NCI-H446 treated with DMSO at 0.1 percent for 48 hours (cell line): Measurements from ENCODE around the gene EOLA1.
"Not testable (repeated sequence)": the region's sequence is repeated elsewhere in the genome, so short reads cannot be mapped to it uniquely, and the experiment has no call there.

ENCODE experiments used
- DNase-seq: peaks from one replicate; lab custom pipeline; 2025; lab: John Stamatoyannopoulos, UW

The EOLA1 gene

DNA sequence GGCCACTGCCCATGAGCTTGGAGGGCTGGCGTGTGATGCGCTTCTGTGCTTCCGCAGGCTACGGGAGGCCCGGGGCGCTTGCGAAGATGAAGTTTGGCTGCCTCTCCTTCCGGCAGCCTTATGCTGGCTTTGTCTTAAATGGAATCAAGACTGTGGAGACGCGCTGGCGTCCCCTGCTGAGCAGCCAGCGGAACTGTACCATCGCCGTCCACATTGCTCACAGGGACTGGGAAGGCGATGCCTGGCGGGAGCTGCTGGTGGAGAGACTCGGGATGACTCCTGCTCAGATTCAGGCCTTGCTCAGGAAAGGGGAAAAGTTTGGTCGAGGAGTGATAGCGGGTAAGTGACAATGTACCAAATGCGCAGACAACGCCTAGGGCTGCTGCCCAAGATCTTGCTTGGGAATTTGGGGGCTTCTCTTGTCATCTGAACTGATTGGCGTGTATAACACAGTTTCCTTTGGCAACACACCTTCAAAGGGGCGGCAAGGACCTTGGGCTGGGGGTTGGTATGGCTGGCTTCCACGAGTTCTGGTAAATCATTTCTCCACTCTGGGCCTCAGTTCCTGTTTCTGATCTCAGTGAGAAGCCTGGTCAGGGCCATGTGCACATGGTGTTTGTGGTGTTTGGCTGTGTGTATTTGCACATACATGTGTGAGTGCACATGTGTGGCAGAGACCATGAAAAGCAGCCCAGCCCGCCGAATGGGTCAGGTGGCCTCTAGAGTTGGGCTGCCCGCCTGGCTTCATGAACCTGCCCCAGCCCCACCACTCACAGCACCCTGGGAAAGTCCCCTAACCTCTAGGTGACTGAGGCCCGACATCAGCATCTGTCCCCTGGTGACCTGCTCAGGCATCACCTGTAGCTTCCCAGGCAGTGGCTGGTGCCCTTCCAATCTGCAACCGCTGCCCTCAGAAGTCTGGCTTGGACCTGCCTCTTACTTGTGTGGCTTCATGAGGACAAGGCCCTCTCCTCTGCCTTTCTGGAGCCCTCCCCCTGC lies 5.0 kb downstream of the EOLA1 start:
- not testable (repeated sequence) for DNase-seq

DNA sequence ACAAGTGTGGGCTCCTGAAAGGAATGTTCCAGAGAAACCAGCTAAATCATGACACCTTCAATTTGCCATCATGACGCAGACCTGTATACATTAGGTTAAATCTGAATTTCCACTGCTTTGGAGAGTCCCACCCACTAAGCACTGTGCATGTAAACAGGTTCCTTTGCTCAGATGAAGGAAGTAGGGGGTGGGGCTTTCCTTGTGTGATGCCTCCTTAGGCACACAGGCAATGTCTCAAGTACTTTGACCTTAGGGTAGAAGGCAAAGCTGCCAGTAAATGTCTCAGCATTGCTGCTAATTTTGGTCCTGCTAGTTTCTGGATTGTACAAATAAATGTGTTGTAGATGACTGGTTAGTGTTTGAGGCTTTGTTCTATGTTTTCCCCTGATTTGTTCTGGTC lies 6.2 kb downstream of the EOLA1 start:
- DNase-seq: not testable (repeated sequence)

DNA sequence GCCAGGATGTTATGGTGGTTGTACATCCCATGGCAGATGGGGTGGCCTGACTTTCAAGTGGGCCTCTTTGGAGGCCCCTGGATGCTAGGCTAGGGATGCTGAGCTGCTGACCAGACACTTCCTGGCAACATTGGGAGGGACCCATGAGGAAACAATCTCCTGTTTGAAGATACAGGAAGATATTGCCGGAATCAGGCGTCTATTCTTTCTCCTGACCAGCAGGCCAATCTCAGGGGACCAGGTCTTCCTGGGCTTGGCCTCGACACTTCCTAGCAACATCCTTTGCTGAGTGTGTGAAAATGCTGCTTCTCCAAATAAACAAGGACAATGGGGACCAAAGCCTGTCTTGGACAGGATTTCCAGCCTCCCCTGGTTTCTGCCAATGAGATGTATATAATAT lies 7.0 kb downstream of the EOLA1 start:
- DNase-seq: not testable (repeated sequence)

DNA sequence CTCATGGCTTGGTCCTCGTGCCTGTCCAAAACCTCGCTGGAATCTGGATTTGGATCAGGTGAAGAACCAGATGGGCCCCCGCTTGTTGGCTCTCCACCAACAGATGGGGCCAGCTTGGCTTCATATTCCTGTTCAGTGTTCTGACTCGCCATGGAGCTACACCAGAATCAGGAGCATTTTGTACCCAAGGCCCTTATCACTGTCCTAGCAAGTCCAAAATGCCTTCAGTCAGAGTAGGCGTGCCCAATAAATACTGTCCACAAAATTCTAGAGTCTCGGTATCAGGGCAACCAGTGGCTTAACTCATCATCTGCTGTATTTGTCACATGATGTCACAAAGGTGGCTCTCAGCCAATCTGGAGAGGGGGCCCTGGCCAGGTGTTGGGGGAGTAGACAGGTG lies 8.9 kb downstream of the EOLA1 start, which contains the start of gene HSFX3:
HSFX3 (minus strand) TSS at position 224 of the 400 bp plus-strand sequence; CDS start at position 152, 72 bp downstream.
- DNase-seq: not testable (repeated sequence)

DNA sequence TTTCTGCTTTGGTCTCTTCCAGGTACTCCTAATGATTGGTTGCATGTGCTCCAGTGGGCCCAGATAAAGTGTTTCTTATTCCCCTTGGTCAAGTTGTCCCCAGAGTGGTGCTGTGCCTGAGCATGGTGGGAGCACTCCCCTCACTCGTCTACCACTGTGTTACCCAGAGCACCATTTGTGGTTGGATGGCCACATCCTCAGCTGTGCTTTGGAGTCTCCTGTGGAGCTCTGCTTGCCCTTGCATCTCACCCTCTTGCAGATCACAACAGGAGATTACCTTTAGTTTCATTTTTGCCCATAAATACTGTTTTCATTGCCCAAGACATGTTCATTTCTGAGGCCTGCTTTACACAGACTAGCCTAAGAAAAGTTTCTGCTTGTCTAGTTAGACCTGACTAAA lies 9.6 kb downstream of the EOLA1 start:
- DNase-seq: not testable (repeated sequence)

DNA sequence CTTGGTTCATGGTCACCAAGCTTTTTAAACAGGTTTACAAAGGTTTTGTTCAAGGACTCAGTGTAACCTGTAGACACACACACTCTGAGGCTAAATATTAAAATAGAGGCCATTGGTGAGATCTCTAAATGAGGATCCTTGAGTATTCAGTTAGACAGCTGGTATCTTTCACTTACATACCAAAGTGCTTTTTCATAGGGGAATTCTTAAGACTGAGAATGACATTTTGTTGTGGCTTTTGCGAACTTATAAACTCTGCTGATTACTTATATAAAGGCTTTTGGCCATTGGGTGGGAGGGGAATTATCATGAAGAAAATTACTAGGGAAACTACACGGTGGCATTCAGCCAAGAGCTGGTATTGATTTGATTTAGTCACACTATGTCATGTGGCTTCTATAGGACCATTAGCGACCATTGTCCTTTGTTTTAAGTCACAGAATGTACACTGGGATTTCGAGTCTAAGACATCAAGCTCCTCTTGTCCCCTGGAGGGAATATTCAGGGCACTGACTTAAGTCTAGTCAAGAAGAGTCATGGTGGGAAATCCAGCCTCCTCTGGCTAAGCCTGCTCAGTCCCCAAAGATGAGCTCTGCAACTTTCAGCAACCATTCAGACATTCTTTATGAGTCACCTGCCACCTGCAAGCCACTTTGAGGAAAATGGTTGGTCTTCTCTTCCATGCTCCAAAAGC lies 10.6 kb downstream of the EOLA1 start:
- not testable (repeated sequence) for DNase-seq

DNA sequence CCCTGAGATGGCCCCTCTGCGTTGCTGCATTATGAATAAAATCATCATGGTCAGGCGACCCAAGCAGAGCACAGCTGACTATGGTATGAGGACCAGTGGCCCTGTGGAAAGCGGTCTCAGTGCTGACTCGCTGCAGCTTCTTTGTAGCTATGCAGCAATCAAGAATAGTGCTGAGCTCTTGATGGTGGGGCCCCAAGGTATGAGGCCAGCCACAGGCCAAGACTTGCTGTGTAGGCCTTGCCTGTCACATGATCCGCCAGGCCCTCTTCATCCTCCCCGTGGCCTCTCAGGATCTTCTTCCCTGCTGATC lies 11.1 kb downstream of the EOLA1 start:
- DNase-seq: not testable (repeated sequence)

DNA sequence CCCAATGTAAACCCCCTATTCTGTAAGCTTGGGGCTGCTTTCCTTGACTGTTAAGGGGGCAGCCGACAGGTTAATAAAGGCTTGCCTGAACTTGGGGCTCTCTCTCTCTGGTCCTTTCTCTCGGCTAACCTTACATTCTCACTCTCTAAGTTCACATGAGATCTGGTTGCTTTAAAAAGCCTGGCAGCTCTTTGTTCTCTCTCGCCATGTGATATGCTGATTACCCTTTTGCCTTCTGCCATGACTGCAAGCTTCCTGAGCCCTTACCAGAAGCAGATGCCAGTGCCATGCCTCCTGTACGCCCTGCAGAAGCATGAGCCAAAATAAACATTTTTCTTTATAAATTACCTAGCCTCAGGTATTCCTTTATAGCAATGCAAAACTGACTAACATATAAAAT lies 14.4 kb downstream of the EOLA1 start:
- not testable (repeated sequence) for DNase-seq

DNA sequence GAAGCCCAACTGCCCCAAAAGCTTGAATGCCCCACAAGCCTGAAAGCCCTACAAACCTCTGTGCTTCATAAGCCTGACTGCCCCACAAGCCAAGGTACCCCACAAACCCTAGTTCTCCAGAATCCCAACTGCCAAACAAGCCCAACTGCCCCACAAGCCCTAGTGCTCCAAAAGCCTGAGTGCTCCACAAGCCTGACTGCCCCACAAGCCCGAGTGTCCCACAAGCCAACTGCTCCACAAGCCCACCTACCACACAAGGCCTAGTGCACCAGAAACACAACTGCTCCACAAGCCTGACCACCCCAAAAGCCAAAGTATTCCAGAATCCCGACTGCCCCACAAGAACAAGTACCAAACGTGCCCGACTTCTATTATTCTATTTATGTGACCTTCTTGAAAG lies 22.5 kb downstream of the EOLA1 start:
- DNase-seq: no peak

DNA sequence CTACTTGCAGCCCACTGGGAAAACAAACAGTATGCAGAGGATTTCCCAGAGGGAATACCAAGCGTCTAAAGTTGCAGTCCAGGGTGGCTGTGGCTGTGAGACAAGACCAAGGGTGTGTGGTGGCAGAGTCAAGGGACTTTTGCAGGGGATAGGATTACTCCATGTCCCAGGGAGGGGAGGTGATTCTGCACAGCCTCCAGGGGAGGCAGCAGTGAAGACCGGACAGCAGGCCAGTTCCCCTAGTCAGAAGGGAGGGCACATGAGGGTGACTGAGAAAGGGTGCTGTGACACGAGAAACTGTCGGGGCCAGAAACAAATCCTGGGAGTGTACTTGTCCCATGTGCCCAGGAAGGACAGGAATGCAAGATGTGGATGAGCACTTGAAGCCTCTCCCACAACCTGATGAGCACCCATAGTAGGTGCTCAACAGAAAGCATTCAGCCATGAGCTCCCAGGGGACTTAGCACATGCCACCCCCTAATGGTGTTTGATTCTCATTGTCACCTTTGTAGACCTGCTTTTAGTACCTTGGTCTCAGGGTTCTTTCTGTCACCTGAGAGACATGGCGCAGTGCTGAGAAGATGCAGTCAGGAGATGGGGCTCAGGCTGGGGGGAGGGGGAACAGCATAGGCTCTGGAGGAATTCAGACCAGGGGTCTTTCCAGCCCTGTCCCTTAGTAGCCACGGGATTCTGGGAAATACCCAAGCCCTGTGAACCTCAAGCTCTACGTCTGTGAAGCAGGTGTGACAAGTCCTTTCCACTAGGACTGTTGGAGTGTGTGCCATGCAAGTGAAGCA lies 27.0 kb downstream of the EOLA1 start:
- DNase-seq: no peak

DNA sequence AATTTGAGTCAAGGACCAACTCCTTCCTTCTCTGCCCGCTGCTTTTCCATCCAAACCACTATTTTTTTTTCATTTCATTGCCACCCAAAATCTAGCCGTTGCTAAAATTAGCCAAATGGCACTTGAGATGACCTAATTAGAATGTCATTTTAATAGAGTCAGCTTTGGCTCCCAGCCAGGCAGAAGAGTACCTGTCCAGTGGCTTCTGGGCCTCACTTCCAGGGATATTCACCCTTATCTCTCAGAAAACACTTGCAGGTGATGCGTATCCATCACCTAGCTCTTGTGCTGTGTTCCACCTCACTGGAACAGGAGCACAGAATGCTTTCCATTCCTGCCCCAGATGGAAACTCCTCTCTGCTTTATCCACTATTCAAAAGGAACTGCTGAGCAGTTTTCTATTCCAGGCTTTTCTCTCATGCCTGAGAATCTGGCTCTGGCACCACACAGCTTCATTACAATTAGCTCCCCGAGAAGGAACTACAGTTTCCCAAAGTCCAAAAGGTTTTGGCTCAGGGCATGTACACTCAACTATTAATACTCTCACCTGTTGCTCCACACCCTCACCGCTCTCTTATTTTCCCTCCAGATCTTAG lies 28.0 kb downstream of the EOLA1 start:
- DNase-seq: no peak

DNA sequence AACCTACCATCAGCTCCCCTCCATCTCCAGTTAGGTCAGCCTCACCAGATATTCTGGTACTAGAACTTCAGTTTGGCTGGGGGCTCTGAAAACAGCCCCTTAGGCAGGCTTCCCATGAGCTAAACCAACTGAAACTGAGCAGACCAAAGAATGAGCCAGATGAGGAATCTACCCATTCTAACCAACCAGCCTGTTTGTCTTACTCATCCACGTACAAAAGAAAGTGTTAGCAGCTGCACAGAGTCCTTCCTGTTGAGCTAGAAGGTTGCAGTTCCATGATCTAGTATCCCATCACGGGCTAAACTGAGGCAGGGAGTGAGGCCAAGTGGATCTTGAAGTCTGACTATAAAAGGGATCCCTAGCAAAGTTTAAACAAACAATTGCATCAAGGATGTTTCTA lies 29.0 kb downstream of the EOLA1 start:
- DNase-seq: no peak

DNA sequence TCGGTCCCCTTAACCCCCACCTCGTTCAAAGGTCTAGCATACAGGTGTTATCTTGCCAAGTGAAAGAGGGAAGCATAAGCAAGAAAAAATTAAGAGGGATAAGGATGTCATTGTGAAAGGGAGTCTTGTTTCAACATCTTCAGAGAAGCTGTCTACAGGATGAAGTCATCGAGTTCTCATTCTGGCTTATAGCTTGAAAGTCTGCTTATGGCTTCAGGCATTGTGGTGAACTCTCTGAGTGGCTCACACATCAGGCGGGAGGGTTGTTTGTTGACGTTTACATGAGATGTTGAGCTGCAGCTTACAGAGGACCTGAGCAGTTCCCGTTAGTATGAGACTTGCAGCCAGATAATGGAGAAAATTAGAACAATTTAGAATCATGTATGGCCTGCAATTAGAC lies 29.9 kb downstream of the EOLA1 start:
- no peak for DNase-seq

DNA sequence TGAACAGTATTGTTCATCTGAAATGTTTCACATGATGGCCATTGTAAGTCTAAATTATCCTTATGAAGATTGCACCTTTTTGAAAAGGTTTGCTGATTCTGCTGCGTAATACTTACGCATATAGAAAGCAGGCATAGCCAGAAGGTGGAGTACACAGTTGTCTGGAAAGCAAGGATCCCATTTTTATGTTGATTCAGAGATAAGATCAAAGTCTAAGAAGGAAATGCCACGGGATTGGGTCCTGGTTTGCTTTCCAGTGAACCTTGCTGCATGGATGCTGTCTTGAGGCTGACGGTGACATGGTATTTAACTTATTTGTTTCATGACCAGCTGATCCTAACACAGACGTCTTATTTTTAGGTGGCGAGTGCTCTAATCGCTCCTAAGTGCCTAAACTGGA lies 31.0 kb downstream of the EOLA1 start:
- no peak for DNase-seq

DNA sequence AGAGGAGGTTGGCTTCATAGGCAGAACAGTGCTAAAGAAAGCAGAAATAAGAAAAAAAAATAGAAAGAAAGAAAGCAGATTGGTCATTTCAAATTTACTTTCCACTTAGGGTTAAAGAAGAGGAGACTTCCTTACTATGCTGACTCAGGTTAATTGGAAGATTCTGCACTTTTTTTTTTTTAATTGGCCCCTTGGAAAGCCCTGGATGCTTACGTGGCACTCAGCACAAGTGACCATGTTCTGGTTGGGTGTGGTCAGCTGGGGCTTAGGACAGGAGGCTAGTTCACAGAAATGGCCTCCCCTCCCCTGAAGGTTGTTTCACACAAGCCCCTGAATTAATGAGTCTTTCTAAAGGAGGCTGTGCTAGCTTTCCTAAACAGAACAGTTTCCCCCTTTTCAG lies 31.9 kb downstream of the EOLA1 start:
- DNase-seq: no peak

DNA sequence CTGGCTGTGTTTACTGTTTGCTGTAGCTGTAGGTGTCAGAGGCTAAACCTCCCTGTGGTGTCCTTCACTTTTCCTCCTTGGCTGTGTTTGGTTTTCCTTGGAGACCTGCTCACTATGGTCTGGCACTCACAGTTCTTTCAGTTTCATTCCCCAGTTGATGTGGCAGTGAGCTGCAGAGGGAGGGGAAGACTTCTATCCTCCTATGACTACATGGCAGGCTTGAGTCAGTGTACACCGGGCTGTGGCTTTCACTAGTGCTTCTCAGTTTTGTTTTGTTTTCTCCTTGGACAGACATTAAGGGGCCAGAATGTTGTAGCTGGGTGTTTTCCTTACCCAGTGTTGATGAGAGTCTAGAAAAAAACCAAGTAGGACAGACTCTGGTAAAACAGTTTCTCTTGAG lies 32.6 kb downstream of the EOLA1 start:
- DNase-seq: not testable (repeated sequence)

DNA sequence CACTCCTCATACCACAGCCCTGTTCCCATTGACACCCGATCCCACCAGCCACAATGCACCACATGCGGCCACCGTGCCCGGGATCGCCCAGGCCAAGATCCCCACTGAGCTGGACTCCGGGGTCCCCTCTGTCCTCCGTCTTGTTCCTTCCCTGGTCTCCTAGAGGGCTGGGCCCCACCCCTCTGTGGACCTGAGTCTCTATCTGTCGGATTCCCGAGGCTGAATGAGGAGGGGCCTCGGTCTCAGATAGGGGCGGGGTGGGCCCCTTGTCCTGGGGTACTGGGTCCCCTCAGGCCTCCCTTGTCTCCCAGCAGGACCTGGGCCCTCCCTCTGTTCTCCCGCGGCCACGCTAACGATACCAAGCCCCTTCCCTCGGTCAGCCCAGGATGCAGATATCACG lies 44.8 kb downstream of the EOLA1 start:
- not testable (repeated sequence) for DNase-seq

DNA sequence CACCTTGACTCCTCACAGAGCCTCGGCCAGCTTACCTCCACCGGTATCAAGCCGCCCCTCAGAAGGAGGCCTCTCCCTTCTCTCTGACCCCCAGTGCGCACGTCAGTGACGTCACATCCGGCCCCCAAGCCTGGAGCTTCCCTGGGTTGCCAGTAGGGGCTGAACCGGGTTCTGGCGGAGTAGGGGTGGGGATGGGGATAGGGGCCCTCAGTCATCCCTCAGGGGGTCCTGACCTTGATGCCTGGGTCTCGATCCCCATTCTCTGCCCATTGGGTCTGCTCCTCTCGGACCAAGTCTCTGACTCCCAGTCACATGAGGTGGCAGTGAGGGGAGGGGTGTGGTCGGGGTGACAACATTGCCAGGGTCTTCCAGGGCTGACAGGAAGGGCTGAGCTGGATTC lies 46.5 kb downstream of the EOLA1 start, which contains the start of gene MAGEA9B:
MAGEA9B (minus strand) TSS at position 101 of the 400 bp plus-strand sequence. CDS start 4,280 bp downstream, outside the sequence.
- DNase-seq: not testable (repeated sequence)

DNA sequence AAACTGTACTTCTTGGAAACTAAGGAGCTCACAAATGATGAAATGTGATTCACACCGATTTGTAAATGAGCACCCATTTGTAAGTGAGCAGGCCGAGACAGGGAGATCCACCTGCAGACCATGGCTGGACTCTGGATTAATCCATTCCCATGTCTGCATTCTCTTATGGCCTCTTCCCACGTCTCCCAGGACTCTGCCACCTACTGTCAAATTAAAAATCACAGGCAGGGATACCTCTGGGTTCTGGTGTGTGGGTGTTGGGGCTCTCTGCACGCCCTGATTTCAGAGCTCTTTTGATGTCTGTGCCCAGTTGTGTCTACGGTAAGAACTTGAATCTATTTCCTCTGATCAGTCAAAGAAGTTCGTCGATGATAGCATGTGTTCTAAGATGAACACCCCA lies 50.2 kb downstream of the EOLA1 start:
- not testable (repeated sequence) for DNase-seq

DNA sequence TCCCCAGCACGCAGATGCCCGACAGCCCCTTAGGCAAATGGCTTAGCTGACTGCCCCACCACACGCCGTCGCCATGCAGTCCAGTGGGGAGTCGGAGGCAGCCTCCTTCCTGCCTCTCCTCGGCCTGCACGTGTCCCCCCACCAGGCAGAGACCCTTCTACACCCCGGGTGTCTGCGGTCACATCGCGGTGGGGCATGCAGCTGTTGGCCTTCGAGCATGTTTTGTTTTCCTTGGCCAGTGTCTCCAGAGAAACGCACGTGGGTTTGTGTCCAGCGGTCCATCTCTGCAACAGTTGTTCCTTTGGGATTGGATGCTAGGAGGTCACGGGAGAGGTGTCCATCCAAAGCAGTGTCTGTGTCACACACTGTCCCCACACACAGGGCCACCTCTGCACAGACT lies 54.4 kb downstream of the EOLA1 start, which contains the start of gene HSFX2:
HSFX2 (minus strand) TSS at position 101 of the 400 bp plus-strand sequence. CDS start 614 bp downstream, outside the sequence.
- DNase-seq: not testable (repeated sequence)

DNA sequence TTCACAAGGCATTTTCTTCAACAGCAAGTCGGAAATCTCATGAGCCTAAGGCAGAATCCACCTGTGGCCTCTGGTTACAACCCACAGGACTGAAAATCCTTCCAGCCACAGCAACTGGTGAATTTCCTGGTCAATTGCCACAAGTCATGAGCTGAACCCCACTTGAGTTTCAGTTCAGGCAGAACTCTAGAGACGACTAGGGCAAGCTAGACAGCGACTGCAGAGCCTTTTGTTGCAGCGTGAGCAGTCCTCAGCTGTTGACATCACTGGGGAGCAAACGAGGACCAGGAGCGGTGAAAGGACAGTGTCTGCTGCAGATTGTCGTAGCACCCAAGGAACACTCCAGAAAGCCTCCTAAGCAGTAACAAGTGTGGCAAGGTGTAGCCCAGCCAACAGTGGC lies 55.1 kb downstream of the EOLA1 start:
- not testable (repeated sequence) for DNase-seq
